SK-N-SH treated with all-trans-retinoic acid at 6 μM for 48 hours (cell line): Measurements from ENCODE around the gene SDK2.

Experiments used
- RARB ChIP-seq: fragments of 250-450 bp; sonication (Bioruptor Pico); IDR thresholded peaks from 2 replicates; pipeline ENCODE4 v1.8.0; 2021; ENCODE audit warnings: mild to moderate bottlenecking, moderate library complexity
- ZFP3 ChIP-seq: fragments of 250-450 bp; sonication (Bioruptor Pico); IDR thresholded peaks from 2 replicates; pipeline ENCODE4 v1.5.0; 2020; ENCODE audit warnings: mild to moderate bottlenecking, moderate library complexity
- ZNF70 ChIP-seq: fragments of 450-650 bp; formaldehyde crosslinking; IDR thresholded peaks from 2 replicates; pipeline ENCODE4 v1.5.0; 2020; ENCODE audit warnings: mild to moderate bottlenecking, moderate library complexity
- TF ChIP-seq, protein P1 (sequence below): fragments of 250-450 bp; sonication (Bioruptor Pico); IDR thresholded peaks from 2 replicates; pipeline ENCODE4 v1.8.0; 2021; ENCODE audit warnings: low read depth, mild to moderate bottlenecking, moderate library complexity, borderline replicate concordance

DNA sequence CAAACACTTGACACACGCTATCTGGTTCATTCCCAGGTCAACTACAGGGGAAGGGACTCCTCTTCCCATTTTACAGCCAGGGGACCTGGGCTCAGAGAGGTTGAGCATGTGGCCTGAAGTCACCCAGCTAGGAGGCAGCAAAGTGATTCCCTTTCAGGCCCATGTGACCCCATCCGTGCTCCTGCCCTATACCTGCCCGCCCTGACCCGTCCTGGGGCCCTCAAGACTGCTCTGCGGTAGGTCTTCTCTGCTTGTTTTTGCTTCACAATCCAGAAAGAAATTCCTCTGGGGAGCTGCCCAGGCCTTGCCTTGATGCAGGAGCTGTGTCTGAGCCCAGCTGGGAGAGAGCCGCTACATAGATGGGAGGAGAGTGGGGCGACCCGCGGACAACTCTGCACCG is 161.4 kb downstream of the SDK2 start:
- no peak for TF ChIP-seq ZFP3
- TF ChIP-seq RARB (CRISPR knock-in tag), result no peak
- TF ChIP-seq ZNF70, result no peak
- TF ChIP-seq, protein P1, sequence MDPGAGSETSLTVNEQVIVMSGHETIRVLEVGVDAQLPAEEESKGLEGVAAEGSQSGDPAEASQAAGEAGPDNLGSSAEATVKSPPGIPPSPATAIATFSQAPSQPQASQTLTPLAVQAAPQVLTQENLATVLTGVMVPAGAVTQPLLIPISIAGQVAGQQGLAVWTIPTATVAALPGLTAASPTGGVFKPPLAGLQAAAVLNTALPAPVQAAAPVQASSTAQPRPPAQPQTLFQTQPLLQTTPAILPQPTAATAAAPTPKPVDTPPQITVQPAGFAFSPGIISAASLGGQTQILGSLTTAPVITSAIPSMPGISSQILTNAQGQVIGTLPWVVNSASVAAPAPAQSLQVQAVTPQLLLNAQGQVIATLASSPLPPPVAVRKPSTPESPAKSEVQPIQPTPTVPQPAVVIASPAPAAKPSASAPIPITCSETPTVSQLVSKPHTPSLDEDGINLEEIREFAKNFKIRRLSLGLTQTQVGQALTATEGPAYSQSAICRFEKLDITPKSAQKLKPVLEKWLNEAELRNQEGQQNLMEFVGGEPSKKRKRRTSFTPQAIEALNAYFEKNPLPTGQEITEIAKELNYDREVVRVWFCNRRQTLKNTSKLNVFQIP (CRISPR knock-in tag), result no peak
